HT1080 (cell line): ENCODE results near the gene ASPSCR1. TPM values are rescaled to one million over a fixed set of nuclear protein-coding genes. Genes with fewer than 3 reads are reported as not detected.
"Not testable (repeated sequence)": the region's sequence is repeated elsewhere in the genome, so short reads cannot be mapped to it uniquely, and the experiment has no call there.

Experiments
- DNase-seq: peaks from one replicate; pipeline ENCODE4 v3.0.0-alpha.2; 2015; ENCODE audit warnings: low read depth
- total RNA-seq: library from RNA; depleted of rRNA; stranded (reverse); fragments of >200 nt; shearing (Covaris generic); gene quantifications from 2 replicates; pipeline ENCODE4 v1.2.3, GENCODE V29; 2014

The ASPSCR1 gene
- total RNA-seq, 1 experiment from 2014 or later: 41.2 TPM

GRCh38 chr17:81981511-81981910, 4.1 kb downstream of the ASPSCR1 start:
- DNase-seq: not testable (repeated sequence)

DNA sequence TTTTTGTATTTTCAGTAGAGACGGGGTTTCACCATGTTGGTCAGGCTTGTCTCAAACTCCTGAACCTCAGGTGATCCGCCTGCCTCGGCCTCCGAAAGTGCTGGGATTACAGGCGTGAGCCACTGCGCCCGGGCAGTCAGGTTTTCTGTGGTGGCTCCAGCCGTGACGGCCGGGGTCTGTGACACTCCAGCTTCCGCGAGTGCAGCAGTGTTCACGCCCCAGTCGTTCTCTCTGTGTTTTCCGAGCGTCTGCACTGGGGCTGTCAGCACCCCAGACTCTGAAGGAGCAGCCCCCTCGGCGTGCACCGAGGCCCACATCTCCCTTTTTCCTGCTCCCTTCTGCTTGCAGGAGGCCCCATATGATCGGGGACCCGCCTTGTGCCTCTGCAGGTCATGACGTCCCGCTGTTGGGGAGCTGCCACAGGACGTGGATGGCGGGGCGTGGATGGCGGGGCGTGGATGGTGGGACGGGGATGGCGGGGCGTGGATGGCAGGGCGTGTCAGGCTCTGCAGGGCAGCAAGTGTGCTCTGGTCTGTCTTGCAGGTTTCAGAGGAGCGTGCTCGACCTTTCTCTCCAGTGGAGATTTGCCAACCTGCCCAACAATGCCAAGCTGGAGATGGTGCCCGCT, 5.7 kb downstream of the ASPSCR1 start:
- no peak for DNase-seq

DNA sequence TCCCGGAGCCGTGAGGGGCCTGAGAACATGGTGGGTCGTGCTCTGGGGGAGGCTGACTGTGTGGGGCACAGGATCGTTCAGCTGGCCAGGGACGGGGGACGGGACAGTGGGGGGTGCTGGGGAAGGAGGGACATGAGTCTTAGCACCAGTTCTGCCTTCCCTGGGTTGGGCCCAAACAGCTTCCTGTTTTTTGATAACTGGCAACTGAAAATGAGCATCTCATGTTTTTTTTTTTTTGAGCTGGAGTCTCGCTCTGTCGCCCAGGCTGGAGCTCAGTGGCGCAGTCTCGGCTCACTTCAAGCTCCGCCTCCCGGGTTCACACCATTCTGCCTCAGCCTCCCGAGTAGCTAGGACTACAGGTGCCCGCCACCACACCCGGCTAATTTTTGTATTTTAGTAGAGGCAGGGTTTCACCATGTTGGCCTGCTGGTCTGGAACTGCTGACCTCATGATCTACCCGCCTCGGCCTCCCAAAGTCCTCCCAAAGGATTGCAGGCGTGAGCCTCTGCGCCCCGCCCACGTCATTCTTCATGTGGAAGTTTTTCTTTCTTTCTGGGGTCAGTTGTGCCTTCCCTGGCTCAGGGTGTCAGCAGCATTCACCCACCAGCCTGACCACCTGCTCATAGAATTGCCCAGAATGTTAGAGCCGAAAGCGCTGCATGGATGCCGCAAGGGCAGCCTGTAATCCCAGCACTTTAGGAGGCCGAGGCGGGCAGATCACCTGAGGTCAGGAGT, 6.4 kb downstream of the ASPSCR1 start:
- DNase-seq: no peak

DNA sequence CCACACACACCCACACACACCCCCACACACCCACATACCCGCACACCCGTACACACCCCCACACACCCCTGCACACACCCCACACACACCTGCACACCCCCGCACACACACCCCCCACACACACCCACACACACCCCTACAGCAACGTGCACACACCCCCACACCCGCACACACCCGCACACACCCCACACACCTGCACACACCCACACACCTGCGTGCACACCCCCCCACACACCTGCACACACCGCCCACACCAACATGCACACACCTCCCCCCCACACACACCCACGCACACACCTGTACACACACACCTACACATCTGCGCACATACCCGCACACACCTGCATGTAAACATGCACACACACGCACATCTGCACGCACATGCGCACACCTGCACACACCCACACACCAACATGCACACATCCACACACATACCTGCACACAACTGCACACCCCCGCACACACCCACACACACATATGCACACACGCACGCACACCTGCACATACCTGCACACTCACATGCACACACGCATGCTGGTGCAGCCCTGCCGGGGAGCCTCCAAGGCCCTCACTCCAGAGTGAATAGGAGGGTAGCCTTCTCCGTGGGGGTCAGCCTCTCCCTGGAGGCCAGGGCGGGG, 7.5 kb downstream of the ASPSCR1 start:
- no peak for DNase-seq

DNA sequence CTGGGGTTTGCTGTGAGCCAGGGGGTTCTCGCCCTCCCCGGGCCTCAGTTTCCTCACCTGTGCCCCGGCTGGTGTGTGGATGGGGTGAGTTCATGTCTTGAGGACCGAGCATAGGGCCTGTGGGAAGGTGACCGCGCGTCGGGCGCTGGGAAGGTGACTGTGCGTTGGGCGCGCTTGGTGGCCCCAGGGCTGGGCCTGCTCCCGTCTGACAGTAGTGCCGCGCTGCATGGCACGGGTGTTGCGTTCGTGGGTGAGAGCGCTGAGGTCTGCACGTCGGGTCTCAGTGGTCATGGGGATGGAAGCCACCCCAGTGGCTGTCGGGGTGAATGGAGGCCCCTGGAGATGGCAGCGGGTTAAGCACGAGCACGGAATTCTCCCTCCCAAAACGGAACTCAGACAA, 9.2 kb downstream of the ASPSCR1 start:
- no peak for DNase-seq

DNA sequence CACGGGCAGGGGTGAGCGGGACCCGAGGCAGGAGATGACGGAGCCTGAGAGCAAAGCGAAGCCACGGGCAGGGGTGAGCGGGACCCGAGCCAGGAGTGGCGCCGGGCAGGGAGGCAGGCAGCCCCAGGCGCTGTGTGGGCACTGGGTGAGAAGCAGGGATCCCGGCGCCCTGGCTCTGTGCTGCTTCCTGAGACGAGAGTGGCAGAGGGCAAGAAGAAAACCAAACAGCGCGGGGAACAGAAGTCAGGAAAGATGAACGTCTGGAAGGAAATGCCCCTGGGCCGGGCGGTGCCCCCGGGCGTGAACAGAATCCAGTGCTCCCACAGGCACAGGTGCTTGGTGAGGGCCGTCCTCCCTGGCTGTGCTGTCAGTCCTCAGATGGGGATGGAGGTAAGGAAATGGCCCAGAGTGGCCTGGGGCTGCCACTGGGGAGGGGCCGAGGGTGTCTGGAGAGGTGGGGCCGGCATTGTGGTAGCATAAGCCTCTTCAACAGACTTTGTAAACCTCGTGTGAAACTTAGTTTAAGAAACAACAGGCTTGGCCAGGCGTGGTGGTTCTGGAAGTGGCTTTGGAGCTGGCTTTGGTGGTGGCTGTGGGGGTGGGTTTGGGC, 9.8 kb downstream of the ASPSCR1 start:
- no peak for DNase-seq

DNA sequence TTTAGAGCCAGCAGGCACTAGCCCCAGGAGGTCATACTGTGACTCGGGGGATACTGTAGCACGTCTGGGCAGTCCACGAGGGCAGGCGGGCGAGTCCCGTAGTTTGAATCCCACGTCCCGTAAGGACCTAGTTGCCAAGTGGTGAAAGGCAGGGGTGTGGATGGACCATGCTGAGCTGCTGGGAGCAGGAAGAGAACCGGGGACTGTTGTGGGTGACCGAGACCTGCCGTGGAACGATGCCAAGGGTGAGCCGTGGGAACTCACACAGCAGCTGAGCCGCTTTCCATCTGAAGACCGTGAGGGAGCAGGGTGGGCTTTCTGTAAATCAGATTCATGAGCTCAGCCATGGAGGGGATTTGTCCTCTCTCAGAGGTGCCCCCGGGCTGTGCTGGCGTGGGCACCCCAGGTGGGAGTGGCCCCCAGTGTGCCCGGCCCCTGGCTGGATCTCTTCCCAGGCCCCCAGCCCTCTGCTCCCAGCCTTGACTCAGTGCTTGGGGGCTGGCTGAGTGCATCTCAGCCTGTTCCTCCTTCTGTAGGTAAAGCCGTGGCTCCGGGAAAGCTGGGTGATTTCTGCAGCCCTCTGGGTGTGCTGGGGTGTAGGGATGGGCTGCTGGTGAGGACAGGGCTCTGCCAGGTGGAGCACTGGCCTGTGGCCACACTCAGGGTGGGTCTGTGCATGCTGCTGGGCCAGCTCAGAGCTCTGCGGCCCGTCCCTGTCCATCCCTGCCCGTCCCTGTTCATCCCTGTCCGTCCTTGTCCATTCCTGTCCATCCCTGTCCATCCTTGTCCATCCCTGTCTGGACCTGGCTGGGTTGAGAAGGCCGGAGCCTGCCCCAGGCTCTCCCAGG, 13.6 kb downstream of the ASPSCR1 start:
- DNase-seq: no peak

DNA sequence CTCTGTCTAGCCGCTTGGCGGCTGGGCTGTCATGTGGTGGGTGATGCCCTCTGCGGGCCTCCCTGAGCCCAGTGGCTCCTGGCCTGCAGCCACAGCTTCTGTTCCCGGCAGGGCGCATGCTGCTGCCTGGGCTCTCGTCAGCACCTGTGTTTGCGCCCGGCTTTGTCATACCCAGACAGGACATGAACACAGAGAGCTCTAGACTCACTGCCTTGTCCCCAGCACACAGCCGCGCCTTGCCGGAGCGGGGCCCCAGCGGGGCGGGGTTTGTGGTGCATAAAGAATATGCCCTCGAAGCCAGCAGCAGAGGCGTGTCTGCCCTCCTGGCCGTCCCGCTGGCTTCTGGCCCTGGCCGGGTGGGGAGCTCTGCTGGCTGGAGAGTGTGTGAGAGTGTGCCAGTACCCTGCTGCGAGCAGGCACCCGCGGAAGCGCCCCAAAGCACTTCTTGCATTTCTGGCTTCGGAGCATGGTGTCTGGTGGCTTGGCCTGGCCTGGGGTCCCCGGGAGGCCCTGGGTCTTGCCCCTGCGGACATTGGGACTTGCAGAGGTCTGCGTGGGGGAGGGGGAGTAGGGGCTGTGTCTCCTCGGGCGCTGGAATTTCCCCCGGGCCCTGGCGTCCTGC, 14.4 kb downstream of the ASPSCR1 start:
- DNase-seq: no peak

DNA sequence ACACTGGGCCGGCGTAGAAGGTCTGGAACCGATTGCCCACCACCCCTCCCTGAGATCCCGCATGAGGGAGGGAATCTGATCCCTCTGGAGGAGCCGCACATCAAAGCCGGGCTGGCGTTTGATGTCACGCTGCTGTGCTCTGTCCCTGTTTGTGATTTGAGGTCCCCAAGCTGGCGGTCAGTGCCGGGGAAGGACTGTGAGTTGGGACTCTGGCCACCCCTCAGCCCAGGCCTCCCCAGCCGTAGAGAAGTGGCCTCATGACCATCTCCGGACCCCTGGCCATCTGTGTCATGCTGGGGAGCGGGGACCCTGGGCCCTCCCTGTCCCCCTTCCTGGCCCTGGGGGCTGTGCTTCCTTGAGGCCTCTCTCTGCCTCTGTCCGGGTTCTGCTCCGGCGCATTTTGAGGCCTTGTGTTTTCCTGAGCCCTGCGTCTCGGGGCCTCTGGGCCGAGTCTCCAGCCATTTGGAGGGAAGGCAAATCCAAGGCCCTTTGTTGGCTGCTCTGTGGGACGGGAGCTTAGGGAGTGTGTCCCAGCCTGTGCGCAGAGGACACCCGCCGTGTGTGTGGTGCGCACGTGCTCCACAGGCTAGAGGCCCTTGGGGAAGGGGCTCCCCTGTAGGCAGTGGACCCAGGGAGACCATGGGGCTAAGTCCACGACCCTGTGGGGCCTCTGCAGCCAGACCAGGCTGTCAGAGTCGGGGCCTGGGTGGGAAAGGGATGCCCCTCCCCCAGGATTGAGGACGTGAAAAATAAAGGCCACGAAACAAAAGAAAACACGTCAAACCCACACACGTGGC, 15.1 kb downstream of the ASPSCR1 start:
- DNase-seq: no peak

- DNase-seq: no peak
Observed at GRCh38 chr17:81993729-81994592, 16.5 kb downstream of the ASPSCR1 start.

GRCh38 chr17:81994593-81995462, 17.4 kb downstream of the ASPSCR1 start:
- no peak for DNase-seq

DNA sequence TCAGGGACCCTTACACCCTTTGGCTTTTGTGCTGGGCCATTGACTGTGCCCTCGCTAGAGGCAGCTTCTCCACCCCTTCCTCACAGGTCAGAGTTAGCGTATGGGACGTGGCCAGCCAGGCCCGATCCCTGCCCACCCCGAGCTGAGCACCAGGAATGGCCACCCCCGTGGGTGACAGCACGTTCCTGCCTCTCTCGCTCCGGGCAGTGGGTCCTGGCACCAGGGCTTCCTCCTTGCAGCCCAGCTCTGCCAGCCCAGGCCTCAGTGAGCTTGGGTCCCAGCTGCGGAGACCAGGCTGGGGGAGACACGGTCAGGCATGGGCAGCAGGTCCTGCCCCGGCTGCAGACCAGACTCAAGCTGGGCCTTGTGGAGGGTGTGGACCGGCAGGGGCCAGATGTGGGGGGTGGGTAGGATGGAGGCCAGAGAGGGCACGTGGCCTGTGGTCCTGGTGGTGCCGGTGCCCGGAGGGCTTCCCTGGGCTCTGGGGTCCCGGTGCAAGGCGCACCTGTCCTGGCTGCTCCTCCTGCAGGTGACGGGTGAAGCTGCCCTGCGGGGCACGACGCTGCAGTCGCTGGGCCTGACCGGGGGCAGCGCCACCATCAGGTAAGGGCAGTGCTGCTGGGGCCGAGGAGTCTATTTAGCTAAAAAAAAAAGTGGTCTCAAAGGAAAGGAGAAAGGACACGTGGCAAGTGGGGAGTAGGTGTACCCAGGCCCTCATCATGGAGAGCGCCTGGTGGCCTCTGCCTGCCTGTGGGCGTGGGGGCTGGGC, 18.2 kb downstream of the ASPSCR1 start:
- DNase-seq: no peak

- DNase-seq: no peak
Observed at GRCh38 chr17:81996232-81996756, 18.9 kb downstream of the ASPSCR1 start.

DNA sequence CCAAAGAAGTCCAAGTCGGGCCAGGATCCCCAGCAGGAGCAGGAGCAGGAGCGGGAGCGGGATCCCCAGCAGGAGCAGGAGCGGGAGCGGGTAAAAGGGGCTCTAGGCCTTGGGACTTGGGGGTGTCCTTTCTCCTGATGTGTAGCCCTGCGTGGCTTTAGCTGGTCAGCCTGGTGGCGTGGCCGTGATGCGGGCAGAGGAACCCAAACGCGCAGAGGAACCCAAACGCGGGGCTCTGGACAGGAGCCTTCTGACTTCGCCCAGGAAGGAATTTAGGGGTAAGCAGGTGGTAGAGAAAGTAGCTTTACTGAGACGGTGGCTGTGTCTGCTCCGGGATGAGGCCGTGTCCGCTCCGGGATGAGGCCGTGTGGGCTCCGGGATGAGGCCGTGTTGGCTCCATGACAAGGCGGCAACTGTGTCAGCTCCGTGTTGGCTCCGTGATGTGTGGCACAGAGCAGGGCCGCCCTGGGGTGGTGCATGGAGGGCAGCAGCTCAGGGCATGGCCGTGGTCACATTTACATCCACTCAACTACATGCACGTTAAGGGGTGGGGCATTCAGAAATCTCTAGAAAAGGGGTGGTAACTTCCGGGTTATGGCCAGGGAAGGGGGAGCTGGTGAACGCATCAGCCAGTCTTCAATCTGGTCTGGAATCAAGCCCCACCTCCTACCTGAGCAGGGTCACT, 19.5 kb downstream of the ASPSCR1 start:
- no peak for DNase-seq

DNA sequence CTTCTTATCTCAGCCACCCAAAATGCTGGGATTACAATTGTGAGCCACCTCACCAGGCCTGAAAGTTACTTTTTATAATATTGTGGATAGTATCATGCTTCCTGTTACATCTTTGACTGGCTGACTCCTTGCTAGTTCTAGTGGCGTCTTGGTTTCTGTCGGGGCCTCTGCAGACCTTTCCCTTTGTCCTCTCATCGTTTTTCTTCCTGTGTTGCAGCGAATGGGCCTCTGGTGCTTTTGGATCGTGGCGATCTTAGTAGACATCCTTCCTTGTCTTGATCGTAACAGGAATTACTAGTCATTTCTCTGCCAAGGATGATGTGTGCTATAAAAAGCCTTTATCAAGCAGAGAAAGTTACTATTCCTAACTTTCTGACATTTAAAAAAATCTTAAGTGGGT, 20.8 kb downstream of the ASPSCR1 start:
- no peak for DNase-seq

GRCh38 chr17:81998691-81999438, 21.4 kb downstream of the ASPSCR1 start:
- no peak for DNase-seq
